NB4 (cell line): ENCODE measurements around the gene ALKBH3.

Experiments
- CTCF ChIP-seq: IDR thresholded peaks from one replicate; pipeline ENCODE4 v1.5.1; 2012; ENCODE audit warnings: low read depth, low read length
- MYC ChIP-seq: IDR thresholded peaks from 2 replicates; pipeline ENCODE4 v1.6.1; 2011; ENCODE audit warnings: low read depth, low read length
- POLR2A ChIP-seq: IDR thresholded peaks from 2 replicates; pipeline ENCODE4 v1.6.1; 2011; ENCODE audit warnings: mild to moderate bottlenecking; ENCODE audit not compliant: insufficient read length; ENCODE audit errors: extremely low read depth

- TF ChIP-seq MYC (no peak), POLR2A (no peak), CTCF (peak; percentile 6)
Measured at GRCh38 chr11:43937434-43938411, 57.1 kb downstream of the ALKBH3 start.
